Fibroblast of mammary gland (primary cell): Measurements from ENCODE around the gene NAT16.
A peak's percentile ranks its signal among the peaks of the same experiment; 100 is the strongest.

Source experiments
- DNase-seq: peaks from one replicate; pipeline ENCODE4 v3.0.0-alpha.2; 2010; ENCODE audit warnings: low read depth
- H3K4me3 ChIP-seq: 2 replicates; pipeline ENCODE4 v1.5.1; 2011; ENCODE audit warnings: low read depth, mild to moderate bottlenecking, low read length, moderate library complexity; ENCODE audit not compliant: control insufficient read depth
- CTCF ChIP-seq: conservative IDR thresholded peaks from 2 replicates; pipeline ENCODE4 v1.5.1; 2011; ENCODE audit warnings: low read depth, low read length, inconsistent platforms; ENCODE audit not compliant: control insufficient read depth, insufficient read depth

The NAT16 gene

GRCh38 chr7:101172005-101172853 is 7.9 kb downstream of the NAT16 start:
- H3K4me3 ChIP-seq = no peak overlapping the region
- DNase-seq = no peak
- no peak for TF ChIP-seq CTCF

- TF ChIP-seq CTCF = peak; percentile 15
- H3K4me3 ChIP-seq = no peak overlapping the region
Measured at GRCh38 chr7:101171442-101171837, 8.7 kb downstream of the NAT16 start.

DNA sequence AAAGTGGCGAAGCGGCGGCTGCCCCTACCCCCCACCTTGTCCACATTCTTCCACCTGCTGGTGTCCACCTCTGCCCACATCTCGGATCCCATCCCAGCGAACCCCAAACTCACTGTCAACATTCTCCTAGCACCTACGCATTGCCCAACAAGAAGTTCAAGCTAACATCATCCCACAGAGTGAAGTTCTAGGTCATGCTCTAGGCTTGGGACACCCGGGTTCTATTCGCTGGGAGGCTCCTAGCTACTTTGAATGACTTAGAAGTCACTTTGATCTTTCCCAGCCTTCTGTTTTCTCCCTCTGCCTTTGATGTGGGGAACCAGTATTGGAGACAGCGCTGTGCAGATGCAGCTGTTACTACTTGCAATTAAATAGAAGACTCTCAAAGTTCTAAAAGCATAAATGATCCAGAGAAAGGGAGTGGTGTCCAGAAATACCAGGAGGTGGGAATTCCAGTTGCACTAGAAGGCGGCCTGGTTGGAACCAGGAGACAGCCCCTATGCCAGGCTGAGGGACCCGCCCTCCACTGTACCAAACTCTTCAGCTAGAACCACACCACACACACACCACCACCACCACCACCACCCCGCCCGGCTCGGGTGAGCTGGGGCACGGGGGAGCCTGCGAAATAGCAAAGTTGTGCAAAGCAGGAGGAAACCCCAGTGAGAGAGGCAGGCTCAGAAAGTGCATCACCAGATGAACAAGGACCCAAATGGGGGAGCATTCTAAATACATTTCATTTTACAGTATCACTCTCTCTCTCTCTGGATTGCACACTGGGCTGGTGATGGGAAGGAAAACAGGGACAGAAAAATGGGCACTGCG is 9.3 kb downstream of the NAT16 start:
- TF ChIP-seq CTCF = no peak
- no peak overlapping the region for H3K4me3 ChIP-seq
- no peak for DNase-seq

More at GRCh38 chr7:101171442-101171837, 8.7 kb downstream of the NAT16 start:
- no peak for DNase-seq

DNA sequence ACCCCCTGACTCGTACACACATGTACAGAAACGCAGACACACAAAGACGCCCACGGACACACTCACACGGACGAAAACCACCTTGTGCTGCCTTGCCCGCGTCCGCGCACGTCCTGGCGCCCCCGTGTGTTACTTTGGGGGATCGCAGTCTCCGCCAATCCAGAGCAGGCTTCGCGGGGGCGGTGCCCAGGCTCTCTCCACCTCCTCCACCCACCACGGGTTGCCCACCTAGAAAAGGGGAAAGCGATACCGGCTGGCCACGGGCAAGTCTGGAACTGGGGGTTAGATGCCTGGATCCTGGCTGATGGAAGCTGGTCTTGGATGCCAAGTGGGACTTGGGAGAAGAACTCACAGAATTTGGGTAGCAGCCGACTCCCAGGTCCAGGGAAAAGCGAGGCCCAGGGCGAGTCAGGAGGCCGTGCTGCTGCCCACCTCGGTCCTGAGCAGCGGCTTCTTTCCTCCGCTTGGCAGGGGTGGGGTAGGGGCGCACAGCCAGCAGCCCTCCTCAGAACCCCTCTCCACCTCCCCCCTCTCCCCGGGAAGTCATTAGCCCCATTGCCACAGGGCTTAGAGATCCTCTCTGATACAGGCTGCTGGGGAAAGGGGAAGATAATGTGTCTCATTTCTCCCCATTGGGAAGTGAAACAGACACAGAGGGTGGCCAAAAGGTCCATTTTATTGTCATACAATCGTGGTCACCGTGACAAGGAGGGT is 10.1 kb downstream of the NAT16 start:
- H3K4me3 ChIP-seq = peak overlapping the region; percentile 6
- peak; percentile 80 for TF ChIP-seq CTCF
- peak; percentile 57 for DNase-seq

- peak overlapping the region; percentile 6 for H3K4me3 ChIP-seq
- TF ChIP-seq CTCF = no peak
- DNase-seq = no peak
Measured at GRCh38 chr7:101169110-101169837, 10.8 kb downstream of the NAT16 start.
